Left cardiac atrium (tissue), 4 donors: ENCODE measurements around the gene LSS. TPM values are rescaled to one million over a fixed set of nuclear protein-coding genes. Genes with fewer than 3 reads are reported as not detected.

Experiments
- ATAC-seq, 2 donors: fragments of 200-7000 bp; cut with Tn5 transposase; one replicate each; pipeline ENCODE4 v1.9.1; 2020; ENCODE audit warnings: mild to moderate bottlenecking in 2 of 2, moderate library complexity in 2 of 2
- DNase-seq: peaks from one replicate; pipeline ENCODE4 v3.0.0-alpha.2; 2020
- intact Hi-C, 2 donors: fragments of 100-400 bp; cut with DNase I; formaldehyde crosslinking; loops; one replicate each; pipeline versions ENCODE4 v1.14.1 to v1.15.1; 2022 to 2023
- long read RNA-seq: library from polyadenylated mRNA; unstranded; transcript quantifications from one replicate; pipeline ENCODE4 v2.0.0, GENCODE V29; 2021
- total RNA-seq, 2 donors: library from RNA; stranded (reverse); fragmentation: NEBNext Ultra II Directional; extraction: Animal tissue kit (Norgen Biotek cat#: 25700); gene quantifications; one replicate each; pipeline ENCODE4 v1.2.1, GENCODE V29; 2021
- donor health status: DM: no; HTN: yes; CAD: no.
- donor health status: DM: no; HTN: yes; CAD: no; lungs with severe emphysema.
- donor health status: DM: yes; HTN: yes; CAD: no.
- donor health status: Dilated cardiomyopathy.

Gene LSS
- 10 to 100 TPM; 66.4 to 66.7 TPM for total RNA-seq
- long read RNA-seq, full-length matches to known transcripts = 35 of 110 reads
- long read RNA-seq, partial matches to known transcripts = 55 of 110 reads
- long read RNA-seq, other reads (novel, unspliced or antisense) = 20 of 110 reads

GRCh38 chr21:46228345-46229051, at the start of gene LSS:
Gene LSS, minus strand, starts transcription at chr21:46228774. Its CDS starts 29 bp downstream, at chr21:46228745.
- peak; percentile 94 for ATAC-seq
- intact Hi-C loops = loop anchor here in 1 of 2 donors (5.0 to 10.0 kb wide), 2 partner anchors 41 to 254 kb away; no protein-coding TSS in a partner anchor
- peak; percentile 99 for DNase-seq

GRCh38 chr21:46274797-46275390, 46.3 kb upstream of the LSS start:
- intact Hi-C loops = no loop called here
- ATAC-seq (no peak), DNase-seq (no peak)

GRCh38 chr21:46273341-46273740, 44.8 kb upstream of the LSS start:
- DNase-seq (no peak), ATAC-seq (no peak)
- intact Hi-C loops = no loop called here

GRCh38 chr21:46269466-46269865, 40.9 kb upstream of the LSS start:
- intact Hi-C loops = no loop called here
- no peak for DNase-seq
- no peak for ATAC-seq

- intact Hi-C loops = no loop called here
- no peak for DNase-seq
- no peak for ATAC-seq
Measured at GRCh38 chr21:46268371-46268770, 39.8 kb upstream of the LSS start.

GRCh38 chr21:46266946-46267345, 38.4 kb upstream of the LSS start:
- DNase-seq = no peak
- ATAC-seq = no peak
- intact Hi-C loops = no loop called here

- ATAC-seq (no peak), DNase-seq (no peak)
- intact Hi-C loops = no loop called here
Measured at GRCh38 chr21:46265736-46266525, 37.4 kb upstream of the LSS start.

GRCh38 chr21:46264690-46265144, 36.1 kb upstream of the LSS start:
- intact Hi-C loops = no loop called here
- DNase-seq (no peak), ATAC-seq (peak; percentile 36 to 41)

- intact Hi-C loops = no loop called here
- DNase-seq (no peak), ATAC-seq (no peak)
Measured at GRCh38 chr21:46264046-46264689, 35.6 kb upstream of the LSS start.

- DNase-seq (no peak), ATAC-seq (peak; percentile 57 to 78)
- intact Hi-C loops = loop anchor here in 1 of 2 donors (10.0 kb wide), 1 partner anchor 112 kb away; no protein-coding TSS in a partner anchor
Measured at GRCh38 chr21:46256501-46256994, 28.0 kb upstream of the LSS start.

- intact Hi-C loops = loop anchor here in 1 of 2 donors (10.0 kb wide), 1 partner anchor 111 kb away; no protein-coding TSS in a partner anchor
- ATAC-seq (peak; percentile 5 to 7), DNase-seq (no peak)
Measured at GRCh38 chr21:46255758-46256337, 27.3 kb upstream of the LSS start.

- no peak for ATAC-seq
- DNase-seq = no peak
- intact Hi-C loops = loop anchor here in 1 of 2 donors (10.0 kb wide), 1 partner anchor 110 kb away; no protein-coding TSS in a partner anchor
Measured at GRCh38 chr21:46255166-46255565, 26.6 kb upstream of the LSS start.

GRCh38 chr21:46254208-46254975, 25.8 kb upstream of the LSS start:
- intact Hi-C loops = loop anchor here in 1 of 2 donors (10.0 kb wide), 1 partner anchor 110 kb away; no protein-coding TSS in a partner anchor
- DNase-seq (no peak), ATAC-seq (no peak)

- intact Hi-C loops = loop anchor here in 1 of 2 donors (10.0 kb wide), 1 partner anchor 109 kb away; no protein-coding TSS in a partner anchor
Measured at GRCh38 chr21:46253610-46254124, 25.1 kb upstream of the LSS start.

GRCh38 chr21:46252840-46253239, 24.3 kb upstream of the LSS start:
- ATAC-seq = no peak
- intact Hi-C loops = loop anchor here in 1 of 2 donors (10.0 kb wide), 1 partner anchor 108 kb away; no protein-coding TSS in a partner anchor
- no peak for DNase-seq

More at GRCh38 chr21:46253610-46254124, 25.1 kb upstream of the LSS start:
- DNase-seq (no peak), ATAC-seq (peak in 1 of 2 donors; percentile 7)

- intact Hi-C loops = loop anchor here in 1 of 2 donors (10.0 kb wide), 1 partner anchor 105 kb away; no protein-coding TSS in a partner anchor
- no peak for ATAC-seq
- DNase-seq = no peak
Measured at GRCh38 chr21:46250146-46250725, 21.7 kb upstream of the LSS start.

GRCh38 chr21:46248827-46249226, 20.3 kb upstream of the LSS start:
- DNase-seq = no peak
- intact Hi-C loops = no loop called here
- ATAC-seq = no peak
